Stimulated activated CD4-positive, alpha-beta T cell treated with anti-CD3 and anti-CD28 coated beads, Interleukin-4, amount 100 ng/mL, for 4 hours (primary cell): ENCODE data around the gene APLF.

Source experiments
- DNase-seq, 2 experiments: peaks; one replicate each; pipeline ENCODE4 v3.0.0-alpha.2; 2020

APLF gene, protein sequence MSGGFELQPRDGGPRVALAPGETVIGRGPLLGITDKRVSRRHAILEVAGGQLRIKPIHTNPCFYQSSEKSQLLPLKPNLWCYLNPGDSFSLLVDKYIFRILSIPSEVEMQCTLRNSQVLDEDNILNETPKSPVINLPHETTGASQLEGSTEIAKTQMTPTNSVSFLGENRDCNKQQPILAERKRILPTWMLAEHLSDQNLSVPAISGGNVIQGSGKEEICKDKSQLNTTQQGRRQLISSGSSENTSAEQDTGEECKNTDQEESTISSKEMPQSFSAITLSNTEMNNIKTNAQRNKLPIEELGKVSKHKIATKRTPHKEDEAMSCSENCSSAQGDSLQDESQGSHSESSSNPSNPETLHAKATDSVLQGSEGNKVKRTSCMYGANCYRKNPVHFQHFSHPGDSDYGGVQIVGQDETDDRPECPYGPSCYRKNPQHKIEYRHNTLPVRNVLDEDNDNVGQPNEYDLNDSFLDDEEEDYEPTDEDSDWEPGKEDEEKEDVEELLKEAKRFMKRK

DNA sequence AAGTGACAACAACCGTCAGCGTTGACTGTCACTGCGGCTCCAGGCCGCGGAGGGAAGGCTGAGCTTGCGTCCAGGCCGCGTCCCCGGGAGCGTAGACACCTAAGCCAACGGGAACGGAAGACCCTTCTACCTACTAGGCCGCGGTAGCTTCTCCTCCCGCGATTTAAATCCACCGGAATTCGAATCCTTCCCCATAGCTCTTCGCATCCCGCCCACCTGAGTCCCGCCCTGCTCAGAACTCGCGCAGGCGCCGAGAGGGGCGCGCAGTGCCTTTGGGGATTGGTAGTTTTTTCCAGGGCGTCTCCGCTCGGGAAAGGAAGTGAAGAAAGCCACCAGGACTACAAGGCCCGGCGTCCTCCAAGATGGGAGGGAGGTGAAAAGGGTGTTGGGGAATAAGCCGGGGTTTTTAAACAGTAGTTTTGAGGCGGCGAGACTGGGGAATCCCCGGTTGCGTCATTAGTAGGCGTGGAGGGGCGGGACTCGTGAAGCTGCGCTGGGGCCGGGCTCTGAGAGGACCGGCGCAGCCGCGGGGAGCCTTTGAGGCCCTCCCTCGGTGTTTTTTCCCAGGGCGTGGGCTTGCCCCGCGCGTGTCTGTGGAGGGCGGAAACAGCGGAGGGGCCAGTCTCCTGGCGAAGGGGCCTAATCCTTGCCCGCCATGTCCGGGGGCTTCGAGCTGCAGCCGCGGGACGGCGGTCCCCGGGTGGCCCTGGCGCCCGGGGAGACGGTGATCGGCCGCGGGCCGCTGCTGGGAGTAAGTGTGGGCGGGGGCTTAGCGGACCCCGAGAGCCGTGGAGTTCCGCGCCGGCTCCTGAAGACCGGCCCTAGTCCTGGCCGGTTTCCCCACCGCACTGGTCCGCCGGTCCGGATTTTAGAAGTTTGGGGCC, at the start of gene APLF, which contains the start of gene FBXO48:
TSS of gene APLF (plus strand) at position 509 of the 884 bp plus-strand sequence. CDS start at position 656, 147 bp downstream.
TSS of gene FBXO48 (minus strand) at position 218 of the 884 bp plus-strand sequence. CDS start 2,149 bp downstream, outside the sequence.
- DNase-seq = peak; percentile 95 to 99

DNA sequence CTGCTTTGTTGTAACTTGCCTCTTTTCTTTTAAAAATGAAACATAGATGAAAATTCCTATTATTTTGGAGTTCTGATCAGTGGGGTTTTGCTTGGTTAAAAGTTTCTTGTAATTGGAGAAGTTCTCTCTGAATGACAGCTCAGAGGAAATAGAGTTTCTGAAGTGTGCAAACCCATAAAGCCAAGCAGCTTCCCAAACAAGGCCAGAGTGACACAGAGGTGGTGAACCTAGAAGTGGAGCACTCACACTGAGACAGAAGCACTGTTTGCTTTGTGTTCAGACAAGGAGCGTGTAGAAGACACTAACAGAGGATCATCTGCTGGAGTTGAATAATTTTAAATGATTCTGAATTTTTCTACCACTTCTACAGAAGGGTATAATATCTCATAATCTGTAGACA, 49.5 kb upstream of the APLF start:
- no peak for DNase-seq

DNA sequence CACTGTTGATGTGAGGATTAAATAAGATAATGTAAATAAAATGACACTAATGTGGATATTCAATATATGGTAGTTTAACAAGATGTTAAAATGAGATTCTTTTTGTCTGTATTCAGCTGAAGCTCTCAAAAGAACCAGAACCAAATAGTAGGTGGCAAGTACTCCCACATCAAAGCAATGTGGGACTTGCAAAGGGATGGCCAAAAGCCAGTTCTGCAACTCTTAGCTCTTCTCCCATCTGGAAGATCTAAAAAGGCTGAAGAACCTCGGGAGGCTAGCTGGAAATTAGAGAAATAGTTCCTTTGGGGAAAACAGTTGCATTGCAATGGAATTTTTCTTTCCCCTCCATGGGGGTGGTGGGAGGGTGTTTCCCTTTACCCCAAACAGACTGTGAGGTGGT, 49.0 kb upstream of the APLF start:
- no peak for DNase-seq

DNA sequence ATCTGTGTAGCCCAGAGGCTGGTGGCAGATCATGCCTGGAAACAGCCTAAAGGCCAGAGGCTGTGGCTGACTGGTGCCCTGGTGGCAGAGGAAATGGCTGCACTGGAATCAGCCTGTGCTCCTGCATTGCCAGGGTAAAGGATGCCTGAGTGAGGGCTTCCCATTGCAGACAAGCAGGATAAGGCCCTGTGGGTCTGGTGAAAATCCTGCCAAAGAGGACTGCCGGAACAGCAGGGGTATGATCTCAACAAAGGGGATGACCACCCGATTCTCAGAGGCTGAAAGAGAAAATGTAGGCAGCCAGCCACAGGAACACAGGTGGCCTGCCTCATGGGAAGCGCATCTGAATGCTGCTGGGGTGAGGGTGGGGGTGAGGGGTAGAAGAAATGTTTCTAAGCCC, 48.5 kb upstream of the APLF start:
- no peak for DNase-seq

DNA sequence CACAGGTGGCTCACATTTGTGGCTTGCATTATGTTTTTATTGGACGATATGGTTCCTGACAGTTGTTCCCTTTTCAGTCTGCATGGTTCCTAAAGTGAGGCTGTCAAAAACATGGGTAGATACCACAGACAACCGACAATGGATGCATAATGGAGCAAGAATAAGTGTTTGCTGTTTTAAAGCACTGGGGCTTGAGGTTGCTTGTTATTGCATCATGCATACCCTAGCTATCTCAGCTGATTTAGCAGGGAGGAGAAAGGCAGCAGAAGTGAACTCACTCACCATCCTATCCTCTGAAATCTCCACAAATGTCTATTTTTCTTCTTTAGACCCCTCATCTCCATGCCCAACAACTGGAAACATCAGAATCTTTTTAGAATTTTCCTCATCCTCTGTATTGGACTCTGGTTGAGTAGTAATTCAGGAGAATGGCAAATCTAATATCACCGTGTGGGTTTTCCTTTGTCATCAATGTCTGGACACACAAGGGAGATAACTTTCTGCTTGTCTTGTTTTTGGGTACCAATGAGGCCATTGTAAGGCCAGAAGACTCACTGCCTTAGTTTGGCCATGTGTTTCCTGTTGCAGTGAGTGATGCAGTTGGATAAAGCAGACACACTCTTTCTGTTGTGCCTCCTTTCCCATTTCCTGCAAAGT, 47.0 kb upstream of the APLF start:
- DNase-seq = no peak

DNA sequence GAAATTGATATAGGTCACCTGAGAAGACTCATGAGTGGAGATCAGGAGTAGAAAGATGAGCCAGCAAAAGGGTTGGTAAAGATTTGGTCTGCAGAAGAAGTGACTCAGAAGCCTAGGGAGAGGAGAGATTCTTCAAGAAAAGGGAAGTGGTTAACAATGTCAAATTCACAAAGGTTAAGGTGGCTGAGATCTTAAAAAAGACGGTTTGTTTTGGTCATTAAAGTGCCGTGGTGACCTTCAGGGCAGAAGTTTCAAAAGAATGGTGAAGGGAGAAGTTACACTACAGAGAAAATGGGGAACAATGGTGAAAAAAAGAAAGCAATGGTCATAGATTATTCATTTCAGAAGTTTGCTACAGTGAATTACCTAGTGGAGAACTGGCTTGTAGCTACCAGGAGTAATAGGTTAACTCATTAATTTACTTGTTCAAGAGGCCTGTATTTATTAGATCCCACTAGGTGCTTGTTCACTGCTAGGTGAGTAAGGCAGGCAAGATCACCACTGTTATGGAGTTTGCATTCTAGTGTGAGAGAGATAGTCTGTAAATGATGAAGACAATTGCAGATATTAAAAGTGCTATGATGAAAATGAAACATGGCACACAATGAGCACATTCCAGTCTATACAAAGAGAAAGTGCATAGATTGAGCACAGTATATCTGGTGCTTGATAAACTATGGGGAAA, 43.3 kb upstream of the APLF start:
- no peak for DNase-seq

DNA sequence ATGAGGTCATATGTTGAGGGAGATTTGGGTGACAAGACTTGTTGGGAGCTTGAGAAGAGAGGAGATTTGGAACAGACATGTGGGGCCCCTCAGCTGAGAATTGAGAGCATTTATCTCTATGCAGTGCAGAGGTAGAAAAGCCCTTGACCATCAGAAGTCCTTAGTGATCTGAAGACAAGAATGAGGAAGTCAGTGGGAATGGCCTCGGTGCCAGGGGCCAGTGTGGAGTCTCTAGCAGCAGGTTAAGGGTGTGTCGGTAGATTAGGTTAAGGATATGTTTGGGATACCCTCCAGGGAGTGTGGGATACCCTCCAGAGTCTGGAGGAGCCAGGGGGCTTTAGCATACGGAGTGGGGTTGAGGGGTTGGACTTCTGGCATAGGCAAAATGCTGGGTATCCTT, 41.9 kb upstream of the APLF start:
- DNase-seq = no peak

DNA sequence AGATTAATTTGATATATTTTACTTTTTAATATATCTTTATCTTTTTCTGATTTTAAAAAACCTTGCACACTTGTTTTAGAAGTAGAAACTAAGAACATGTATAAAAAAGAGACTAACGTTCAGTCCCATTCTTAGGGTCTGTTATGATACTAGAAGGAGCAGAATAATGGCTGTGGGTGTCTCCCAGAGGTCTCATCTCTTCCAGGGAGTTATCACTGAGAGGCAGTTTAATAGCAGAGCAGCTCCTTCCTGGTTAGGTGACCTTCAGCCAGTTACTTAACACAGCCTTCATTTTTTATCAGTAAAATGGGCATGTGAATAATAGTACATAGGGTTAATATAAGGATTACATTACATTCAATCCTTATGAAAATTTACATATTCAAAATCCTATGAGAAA, 40.9 kb upstream of the APLF start:
- DNase-seq = no peak

DNA sequence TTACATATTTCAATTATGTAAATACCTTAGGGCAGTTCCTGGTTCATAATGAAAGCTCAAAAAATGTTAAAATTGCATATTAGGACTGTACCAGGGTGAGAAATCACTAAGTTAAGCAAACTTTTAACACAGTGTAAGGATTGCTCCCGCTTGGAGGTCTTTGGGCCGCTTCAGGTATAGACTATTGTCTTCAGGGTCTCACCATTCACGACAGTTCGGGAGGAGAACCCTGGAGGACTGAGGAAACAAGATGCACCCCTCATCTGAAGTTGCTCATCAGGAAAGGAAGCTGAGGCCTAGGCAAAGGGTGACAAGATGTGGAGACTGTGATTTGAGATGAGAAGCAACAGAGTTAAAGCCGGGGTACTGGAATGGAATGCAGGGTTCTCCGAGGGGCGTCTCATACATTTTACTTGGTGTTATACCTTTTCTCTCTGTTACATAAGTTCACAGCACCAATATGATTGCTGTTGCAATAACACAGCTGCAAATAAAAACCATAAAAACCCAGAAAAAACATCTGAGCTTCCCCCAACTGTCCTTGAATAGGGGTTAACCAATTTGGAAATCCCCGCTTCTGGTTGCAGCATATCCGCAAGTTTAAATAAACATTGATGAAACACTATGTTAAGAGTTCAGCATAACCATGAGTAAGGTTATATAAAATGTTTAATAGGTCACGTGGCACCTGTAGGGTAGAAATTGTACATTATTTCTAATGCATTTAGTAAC, 40.4 kb upstream of the APLF start:
- DNase-seq = no peak

DNA sequence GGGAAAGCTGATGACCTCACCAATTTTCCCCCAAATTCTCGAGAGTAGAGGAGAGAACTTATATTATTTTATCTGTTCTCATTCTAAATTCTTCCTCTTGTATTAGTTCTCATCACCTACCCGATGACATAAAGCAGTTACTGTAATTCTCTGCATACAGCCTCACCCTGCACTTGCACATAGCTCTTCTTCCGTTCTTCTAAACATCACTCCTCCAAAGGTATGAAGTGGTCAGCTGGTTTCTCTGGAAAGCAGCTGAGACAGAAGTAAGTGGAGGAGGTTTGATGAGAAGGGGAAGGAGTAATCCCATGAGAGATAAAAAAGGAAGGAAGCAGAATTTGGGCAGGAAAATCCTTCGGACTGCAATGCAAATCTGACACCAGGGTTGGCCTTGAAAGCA, 39.3 kb upstream of the APLF start:
- DNase-seq = no peak

DNA sequence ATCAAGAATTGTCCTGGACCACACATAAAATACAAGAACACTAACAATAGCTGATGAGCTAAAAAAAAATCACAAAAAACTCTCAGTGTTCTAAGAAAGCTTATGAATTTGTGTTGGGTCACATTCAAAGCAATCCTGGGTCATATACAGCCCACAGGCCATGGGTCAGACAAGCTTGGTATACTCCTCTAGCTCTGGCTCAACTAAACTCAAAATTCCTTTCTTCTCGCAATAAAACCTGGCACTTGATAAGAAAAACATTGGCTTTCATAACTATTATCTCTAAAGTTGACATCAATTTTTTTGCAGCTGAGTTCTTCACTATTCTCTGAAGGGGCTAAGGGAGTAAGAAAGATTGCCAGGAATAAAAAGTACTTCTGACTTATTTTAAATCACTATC, 38.6 kb upstream of the APLF start:
- no peak for DNase-seq

DNA sequence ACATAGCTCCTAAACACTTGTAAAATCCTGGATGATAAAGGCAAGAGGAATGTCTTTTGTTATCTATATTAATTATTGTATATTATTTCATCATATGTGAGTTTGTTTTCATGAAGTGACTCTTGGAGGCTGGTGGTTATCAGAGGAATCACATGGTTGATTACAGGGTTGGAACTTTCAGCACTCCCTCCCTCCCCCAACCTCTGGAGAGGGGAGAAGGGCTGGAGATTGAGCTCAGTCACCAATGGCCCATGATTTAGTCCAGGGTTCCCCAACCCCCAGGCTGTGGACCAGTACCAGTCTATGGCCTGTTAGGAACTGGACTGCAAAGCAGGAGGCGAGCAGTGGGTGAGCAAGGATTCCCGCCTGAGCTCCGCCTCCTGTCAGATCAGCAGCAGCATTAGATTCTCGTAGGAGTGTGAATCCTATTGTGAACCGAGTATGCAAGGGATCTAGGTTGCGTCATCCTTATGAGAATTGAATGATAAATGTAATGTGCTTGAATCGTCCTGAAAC, 38.0 kb upstream of the APLF start:
- no peak for DNase-seq

DNA sequence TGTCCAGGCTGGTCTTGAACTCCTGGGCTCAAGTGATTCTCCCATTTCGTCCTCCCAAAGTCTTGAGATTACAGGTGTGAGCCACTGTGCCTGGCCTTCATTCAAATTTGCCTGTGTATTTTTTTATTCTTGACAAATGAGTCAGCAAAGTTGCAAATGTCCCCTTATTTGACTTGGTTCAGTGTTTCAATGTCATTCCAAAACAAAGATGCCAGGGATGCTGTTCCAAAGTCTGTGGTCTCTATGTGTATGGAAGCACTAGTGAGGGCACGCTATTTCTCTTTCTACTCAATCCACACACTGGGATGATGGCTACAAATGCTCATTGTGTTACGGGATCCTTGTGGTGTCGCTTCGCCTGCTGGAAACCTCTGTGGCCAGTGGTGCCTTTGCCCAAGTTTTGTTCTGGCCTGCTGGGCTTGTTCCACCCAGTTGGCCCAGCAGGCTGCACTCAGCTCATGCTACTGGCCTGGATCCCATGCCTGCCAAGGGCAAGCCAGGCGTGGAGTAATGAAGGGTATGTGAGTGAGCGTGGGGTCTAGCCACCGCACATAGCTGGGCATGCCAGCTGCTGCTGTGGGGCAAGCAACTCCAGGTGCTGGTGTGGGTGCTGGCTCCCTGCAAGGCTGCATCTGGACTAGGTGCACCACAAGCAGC, 35.9 kb upstream of the APLF start:
- no peak for DNase-seq

DNA sequence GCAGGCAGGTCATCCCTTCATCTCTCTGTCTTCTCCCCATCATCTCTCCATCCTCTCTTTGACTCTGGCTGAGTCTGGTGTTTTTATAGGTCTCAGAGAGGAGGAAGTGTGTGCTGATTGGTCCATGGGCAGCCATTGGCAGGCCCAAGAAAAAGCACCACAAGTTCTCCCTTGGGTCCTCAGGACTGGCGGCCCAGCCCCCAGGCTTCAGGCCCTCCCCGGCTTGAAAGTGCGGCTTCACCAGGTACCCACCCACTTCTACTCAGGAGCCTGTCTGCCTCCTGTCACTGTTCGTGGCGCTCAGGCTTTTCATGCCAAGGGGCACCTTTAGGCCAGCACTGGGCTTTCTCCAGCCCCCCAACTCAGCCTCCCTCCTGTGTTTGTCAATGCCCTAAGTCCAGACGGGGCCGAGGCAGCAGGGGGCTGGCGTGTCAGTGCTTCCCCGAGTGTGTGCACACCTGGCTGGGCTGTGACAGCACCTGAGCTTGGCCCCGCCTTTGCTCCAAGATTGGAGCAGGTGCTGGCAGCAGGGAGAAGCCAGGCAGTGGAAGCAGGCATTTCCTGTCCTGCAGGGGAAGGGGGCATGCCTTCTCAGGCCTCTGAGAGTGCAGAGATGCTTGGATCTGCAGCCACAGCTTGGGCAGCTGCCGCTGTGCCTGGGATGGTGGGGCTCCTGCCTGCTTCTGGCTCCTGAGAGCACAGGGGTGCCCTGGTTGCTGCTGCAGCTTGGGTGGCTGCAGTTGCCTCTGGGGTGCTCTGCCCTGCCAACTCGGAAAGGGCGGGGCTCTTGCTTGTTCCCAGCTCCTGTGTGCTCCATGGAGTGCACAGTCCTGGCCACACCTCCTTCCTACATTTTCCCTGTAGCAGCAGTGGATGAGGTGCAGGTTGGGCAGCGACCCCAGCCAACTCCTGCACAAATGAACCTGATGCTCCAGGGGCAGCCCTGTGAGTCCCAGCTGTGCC, 34.4 kb upstream of the APLF start:
- no peak for DNase-seq

DNA sequence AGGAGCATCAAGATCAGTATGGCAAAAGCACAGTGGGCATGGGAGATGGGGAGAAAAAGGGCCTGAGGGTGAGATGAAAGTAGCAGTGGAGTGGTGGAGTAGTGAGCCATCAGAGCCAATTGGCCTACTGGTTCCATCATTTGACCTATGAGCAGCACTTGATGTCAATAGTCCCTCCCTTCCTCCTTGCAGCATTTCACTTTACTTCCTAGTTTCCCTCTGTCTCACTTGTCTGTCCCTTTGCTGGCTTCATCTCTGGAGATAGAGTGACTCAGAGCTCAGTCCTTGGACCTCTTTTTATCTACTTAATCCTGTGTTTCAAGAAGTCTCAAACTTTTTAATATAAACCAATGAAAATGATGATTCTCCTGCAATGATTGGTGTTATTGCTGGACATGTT, 32.4 kb upstream of the APLF start:
- no peak for DNase-seq

DNA sequence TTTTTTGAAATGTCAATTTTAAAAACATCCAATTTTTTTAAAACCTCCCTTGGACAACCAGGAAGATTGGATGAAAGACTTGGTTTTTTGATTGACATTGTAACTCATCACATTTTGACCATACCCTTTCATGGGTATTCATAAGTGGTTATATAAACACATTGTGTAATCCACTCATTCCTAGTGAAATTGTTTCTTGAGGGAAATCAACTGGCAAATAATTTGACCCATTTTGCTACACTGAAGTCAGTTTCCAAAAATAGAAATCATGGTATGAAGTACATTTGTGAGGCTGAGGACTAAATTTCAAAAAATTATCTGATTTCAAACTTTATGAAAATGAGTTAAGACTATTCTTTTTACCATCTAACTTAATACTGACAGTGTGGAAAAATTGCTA, 31.8 kb upstream of the APLF start:
- no peak for DNase-seq

DNA sequence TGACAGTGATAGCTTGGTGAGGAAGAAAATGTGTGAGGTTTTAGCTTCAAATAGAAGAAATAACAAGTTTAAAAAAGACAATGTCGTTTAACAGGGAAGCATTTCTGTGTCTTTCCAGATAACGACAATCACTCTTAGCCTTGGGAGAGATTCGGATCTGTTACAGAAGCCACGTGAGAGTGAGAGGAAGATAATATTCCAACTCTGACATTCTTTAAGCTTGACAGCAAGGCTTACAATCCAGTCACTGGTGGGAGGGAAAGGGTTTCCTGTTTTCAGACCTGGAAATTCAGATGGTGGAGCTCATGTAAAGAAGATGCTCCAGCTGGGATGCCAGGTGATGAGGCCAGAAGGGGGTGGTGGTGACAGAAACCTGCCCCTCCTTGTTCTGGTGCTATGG, 31.1 kb upstream of the APLF start:
- DNase-seq = no peak

DNA sequence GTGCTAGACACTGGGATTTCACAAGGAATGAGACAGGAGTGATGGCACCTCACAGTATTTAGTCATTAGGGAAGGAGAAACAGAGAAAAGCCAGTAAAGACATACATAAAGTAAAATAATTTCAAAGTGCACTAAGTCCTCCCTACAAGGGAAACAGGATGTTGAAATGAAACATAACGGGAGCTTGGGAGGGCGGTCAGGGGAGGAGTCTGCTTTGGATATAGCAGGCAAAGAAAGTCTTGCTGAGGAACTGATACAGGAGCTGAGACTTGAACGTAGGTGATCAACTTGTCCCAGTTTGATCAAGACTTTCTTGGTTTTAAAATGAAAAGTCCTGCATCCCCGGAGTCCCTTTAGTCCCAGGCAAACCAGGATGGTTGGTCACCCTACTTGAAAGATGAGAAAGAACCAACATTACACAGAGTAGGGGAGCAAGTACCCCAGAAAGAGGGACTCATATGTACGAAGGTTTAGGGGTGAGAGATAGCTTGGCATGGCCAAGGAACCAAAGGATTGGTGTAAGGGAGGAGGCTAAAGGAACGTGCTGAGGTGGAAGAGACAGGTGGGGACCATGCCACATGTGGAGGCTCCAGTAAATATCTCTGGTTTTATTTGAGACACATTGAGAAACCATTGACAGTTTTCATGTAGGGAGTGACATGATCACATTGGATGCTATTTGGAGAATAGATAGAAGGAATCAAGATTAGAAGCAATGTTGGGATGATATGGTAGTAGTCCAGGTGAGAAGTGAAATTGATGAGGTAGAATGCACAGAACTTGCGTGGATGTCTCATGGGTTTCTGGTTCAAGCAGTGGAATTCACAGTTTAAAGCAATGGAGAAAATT, 28.7 kb upstream of the APLF start:
- DNase-seq = no peak
